H1 (cell line): ENCODE measurements around the gene CPLANE2.

Experiments
- CEBPB ChIP-seq: IDR thresholded peaks from 2 replicates; pipeline ENCODE4 v1.6.1; 2012; ENCODE audit warnings: low read depth, low read length
- CHD1 ChIP-seq: IDR thresholded peaks from 2 replicates; pipeline ENCODE4 v1.6.1; 2012; ENCODE audit warnings: low read depth, low read length, improper control_type of control experiment
- CHD2 ChIP-seq: IDR thresholded peaks from 2 replicates; pipeline ENCODE4 v1.6.1; 2012; ENCODE audit warnings: low read length, improper control_type of control experiment
- EZH2 ChIP-seq: fragments of 200-600 bp; sonication (generic); IDR thresholded peaks from 2 replicates; pipeline ENCODE4 v1.7.1; 2012; ENCODE audit warnings: low read depth, mild to moderate bottlenecking, moderate library complexity, low read length, inconsistent platforms; ENCODE audit not compliant: severe bottlenecking
- KDM5A ChIP-seq: fragments of 200-600 bp; IDR thresholded peaks from 2 replicates; pipeline ENCODE4 v1.7.1; 2012; ENCODE audit warnings: mild to moderate bottlenecking, low read length, inconsistent platforms, mixed read lengths
- PHF8 ChIP-seq: fragments of 200-600 bp; sonication (generic); conservative IDR thresholded peaks from 2 replicates; pipeline ENCODE4 v1.7.1; 2012; ENCODE audit warnings: low read depth, mild to moderate bottlenecking, inconsistent platforms, low read length, moderate library complexity
- SP1 ChIP-seq: IDR thresholded peaks from 2 replicates; pipeline ENCODE4 v1.6.1; 2011; ENCODE audit warnings: low read depth, low read length
- SRF ChIP-seq: IDR thresholded peaks from 2 replicates; pipeline ENCODE4 v1.6.1; 2011; ENCODE audit warnings: mild to moderate bottlenecking, low read depth, low read length, moderate library complexity
- TF ChIP-seq, protein P1 (sequence below), 3 experiments: IDR thresholded peaks; 1 replicate in 2 of 3; 2 replicates in 1 of 3; pipeline versions ENCODE4 v1.5.1 to v1.6.1; 2011; ENCODE audit warnings: low read length in 3 of 3, mild to moderate bottlenecking in 3 of 3, inconsistent platforms in 2 of 3, low read depth in 1 of 3, moderate library complexity in 1 of 3; ENCODE audit not compliant: insufficient read depth in 1 of 3; ENCODE audit errors: control extremely low read depth in 1 of 3
- TF ChIP-seq, protein P2 (sequence below): IDR thresholded peaks from 2 replicates; pipeline ENCODE4 v1.6.1; 2012; ENCODE audit warnings: inconsistent platforms
- TF ChIP-seq, protein P3 (sequence below): IDR thresholded peaks from 2 replicates; pipeline ENCODE4 v1.6.1; 2011; ENCODE audit warnings: low read length, improper control_type of control experiment

DNA sequence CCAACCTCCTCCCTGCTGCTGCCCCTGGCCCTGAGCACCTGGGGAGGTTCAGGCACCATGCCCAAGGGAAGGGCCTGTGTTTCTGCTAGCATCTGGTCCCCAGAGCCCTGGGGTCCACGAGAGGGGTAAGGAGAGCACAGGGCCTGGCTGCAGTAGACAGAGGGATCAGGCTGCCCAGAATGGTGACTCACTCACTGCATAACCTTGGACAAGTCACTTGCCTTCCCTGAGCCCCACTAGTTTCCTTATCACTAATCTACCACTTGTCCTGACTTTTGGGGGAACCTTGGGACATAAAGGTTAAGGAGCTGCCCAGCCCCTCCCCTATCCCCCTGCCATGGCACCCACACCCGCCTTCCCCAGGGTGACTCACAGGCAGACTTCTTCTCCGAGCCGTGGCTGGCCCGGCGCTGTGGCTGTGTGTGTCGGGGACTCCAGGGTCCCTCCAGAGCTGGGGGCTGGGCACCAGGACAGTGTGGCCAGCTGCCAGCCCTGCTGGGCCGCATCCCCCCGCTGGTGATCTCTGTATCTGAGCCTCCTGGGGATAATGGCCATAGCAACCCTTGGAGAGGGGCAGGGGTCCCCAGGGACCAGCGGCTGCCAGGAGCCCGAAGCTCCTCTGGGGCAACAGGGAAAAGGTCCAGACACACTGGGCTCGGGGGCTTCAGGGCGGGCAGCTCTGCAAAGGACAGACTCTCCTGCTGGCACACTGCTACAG is 28.6 kb downstream of the CPLANE2 start:
- TF ChIP-seq KDM5A (no peak), CHD2 (no peak), CHD1 (no peak), SRF (no peak), PHF8 (no peak), EZH2 (no peak), SP1 (no peak), CEBPB (no peak)
- TF ChIP-seq, protein P1, sequence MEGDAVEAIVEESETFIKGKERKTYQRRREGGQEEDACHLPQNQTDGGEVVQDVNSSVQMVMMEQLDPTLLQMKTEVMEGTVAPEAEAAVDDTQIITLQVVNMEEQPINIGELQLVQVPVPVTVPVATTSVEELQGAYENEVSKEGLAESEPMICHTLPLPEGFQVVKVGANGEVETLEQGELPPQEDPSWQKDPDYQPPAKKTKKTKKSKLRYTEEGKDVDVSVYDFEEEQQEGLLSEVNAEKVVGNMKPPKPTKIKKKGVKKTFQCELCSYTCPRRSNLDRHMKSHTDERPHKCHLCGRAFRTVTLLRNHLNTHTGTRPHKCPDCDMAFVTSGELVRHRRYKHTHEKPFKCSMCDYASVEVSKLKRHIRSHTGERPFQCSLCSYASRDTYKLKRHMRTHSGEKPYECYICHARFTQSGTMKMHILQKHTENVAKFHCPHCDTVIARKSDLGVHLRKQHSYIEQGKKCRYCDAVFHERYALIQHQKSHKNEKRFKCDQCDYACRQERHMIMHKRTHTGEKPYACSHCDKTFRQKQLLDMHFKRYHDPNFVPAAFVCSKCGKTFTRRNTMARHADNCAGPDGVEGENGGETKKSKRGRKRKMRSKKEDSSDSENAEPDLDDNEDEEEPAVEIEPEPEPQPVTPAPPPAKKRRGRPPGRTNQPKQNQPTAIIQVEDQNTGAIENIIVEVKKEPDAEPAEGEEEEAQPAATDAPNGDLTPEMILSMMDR (IDR thresholded peaks at IDR 0.05; ENCODE audit: control extremely low read depth in 1 of 3, insufficient read depth in 1 of 3, low read depth in 1 of 3, low read length in 3 of 3), result no peak
- TF ChIP-seq, protein P2, sequence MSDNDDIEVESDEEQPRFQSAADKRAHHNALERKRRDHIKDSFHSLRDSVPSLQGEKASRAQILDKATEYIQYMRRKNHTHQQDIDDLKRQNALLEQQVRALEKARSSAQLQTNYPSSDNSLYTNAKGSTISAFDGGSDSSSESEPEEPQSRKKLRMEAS, result no peak
- TF ChIP-seq, protein P3, sequence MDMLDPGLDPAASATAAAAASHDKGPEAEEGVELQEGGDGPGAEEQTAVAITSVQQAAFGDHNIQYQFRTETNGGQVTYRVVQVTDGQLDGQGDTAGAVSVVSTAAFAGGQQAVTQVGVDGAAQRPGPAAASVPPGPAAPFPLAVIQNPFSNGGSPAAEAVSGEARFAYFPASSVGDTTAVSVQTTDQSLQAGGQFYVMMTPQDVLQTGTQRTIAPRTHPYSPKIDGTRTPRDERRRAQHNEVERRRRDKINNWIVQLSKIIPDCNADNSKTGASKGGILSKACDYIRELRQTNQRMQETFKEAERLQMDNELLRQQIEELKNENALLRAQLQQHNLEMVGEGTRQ, result no peak
